Measurements from ENCODE around the gene COQ10A. TPM values are rescaled to one million over a fixed set of nuclear protein-coding genes. Genes with fewer than 3 reads are reported as not detected.
"Not testable (repeated sequence)": the region's sequence is repeated elsewhere in the genome, so short reads cannot be mapped to it uniquely, and the experiment has no call there.

COQ10A gene
- total RNA-seq, 4 donors from 2014 or later, result 2.8 to 11.0 (median 5.8) TPM

DNA sequence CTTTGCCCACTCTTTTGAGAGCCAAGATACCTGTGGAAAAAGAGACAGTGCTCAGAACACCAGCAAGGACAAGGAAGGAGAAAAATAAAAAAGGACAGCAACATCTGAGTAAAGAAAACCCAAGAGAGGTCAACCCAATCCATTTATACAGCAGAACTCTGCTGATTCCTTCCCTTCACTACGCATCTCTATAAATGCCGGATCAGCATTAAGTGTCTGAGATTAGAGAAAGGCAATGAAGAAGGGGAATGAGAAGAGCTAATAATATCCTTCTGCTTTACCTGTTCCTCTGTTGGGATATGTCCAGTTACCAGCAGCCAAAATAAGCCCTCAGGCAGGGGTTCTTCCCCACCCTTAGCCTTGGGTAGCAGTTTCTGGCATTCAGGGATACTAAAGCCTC is 15.8 kb downstream of the COQ10A start:
- H3K4me3 ChIP-seq (ENCODE audit: low read depth, poor library complexity, severe bottlenecking), result no peak overlapping the region
- WGBS, 2 donors, result 96 to 99% methylated on average over 2 of the region's 2 CpGs
- TF ChIP-seq CTCF (IDR thresholded peaks at IDR 0.05) (no peak), POLR2A (IDR thresholded peaks at IDR 0.05) (no peak)
- DNase-seq (ENCODE audit: low spot score in 2 of 2), result no peak
- intact Hi-C loops (cut with DNase I; ENCODE audit: low total_unique reads), result no loop called here

DNA sequence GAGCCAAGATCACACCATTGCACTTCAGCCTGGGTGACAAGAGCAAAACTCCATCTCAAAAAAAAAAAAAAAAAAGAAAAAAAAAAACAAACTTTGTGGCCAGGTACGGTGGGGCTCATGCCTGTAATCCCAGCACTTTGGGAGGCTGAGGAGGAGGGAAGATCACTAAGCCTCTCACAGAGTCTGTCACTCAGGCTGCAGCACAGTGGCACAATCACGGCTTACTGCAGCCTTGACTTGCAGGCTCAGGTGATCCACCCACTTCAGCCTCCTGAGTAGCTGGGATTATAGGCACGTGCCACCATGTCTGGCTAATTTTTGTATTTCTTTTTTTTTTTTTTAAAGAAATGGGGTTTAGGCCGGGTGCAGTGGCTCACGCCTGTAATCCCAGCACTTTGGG is 17.5 kb downstream of the COQ10A start:
- intact Hi-C loops (cut with DNase I; ENCODE audit: low total_unique reads); H3K4me3 ChIP-seq (ENCODE audit: low read depth, poor library complexity, severe bottlenecking); DNase-seq (ENCODE audit: low spot score in 2 of 2): not testable (repeated sequence)
- whole genome bisulfite sequencing, 2 donors, result 83 to 92% methylated on average over 5 of the region's 5 CpGs

DNA sequence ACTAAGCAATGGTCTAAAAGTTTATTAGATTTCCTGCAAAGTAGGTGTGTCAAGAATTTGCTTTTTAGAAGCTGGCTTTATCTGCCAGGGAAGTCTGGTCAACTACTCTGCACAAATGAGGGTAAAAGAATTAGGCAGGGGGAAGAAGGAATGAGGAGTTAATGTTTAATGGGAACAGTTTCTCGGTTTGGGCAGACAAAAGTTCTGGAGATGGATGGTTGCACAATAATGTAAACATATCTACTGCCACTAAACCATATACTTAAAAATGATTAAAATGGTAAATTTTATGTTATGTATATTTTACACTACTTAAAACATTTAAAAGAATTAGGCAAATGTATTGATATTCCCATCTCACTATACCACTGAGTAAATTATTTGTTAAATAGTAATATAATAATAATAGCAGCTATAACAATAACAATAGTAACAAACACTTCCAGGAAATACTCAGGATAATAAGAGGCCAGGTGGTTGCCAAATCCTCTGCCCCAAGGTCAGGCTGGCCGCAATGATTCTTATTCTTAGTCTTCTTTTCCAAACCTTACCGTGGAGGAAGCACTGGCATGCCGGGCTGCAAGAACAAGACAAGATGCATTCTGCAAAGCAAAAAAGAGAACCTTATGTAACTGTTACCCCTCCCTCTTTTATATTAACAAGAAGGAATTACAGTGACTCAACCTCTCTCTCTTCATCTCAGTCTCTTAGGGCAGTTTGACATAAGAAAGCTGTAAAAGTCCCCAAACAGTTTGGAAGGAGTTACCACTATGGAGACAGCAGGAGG is 19.5 kb downstream of the COQ10A start:
- H3K4me3 ChIP-seq (ENCODE audit: low read depth, poor library complexity, severe bottlenecking), result no peak overlapping the region
- no peak for DNase-seq (ENCODE audit: low spot score in 2 of 2)
- WGBS, 2 donors, result 69 to 71% methylated on average over 4 of the region's 4 CpGs
- no peak for TF ChIP-seq CTCF (IDR thresholded peaks at IDR 0.05)
- no peak for TF ChIP-seq POLR2A (IDR thresholded peaks at IDR 0.05)
- intact Hi-C loops (cut with DNase I; ENCODE audit: low total_unique reads), result no loop called here

DNA sequence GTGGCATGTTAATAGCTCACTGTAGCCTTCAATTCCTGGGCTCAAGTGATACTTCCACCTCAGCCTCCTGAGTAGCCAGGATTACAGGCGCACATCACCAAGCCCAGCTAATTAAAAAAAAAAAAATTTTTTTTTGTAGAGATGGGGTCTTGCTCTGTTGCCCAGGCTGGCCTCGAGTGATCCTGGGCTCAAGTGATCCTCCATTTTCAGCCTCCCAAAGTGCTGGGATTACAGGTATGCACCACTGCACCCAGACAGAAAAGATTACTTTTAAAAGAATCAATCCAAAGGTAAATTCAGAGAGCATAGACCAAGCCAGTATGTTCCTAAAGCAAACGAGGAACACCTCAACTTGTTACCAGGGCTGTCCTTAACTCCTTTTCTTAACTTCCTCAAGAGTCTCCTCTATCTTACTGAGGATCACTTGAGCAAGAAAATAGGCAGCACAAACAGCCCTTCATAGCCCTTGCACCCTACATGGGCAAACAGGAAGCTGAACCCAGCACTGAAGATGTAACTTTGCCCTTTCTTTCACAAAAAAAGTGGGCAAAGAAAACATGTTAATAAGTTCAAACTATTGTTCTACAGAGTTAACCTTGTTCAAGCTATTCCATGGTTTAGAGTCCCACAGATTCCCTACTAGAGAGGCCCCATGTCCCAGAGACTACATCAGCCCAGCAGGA is 22.1 kb downstream of the COQ10A start:
- DNase-seq (ENCODE audit: low spot score in 2 of 2), result no peak
- WGBS, 2 donors, result 80 to 90% methylated on average over 3 of the region's 3 CpGs
- TF ChIP-seq CTCF (IDR thresholded peaks at IDR 0.05) (no peak), POLR2A (IDR thresholded peaks at IDR 0.05) (no peak)
- intact Hi-C loops (cut with DNase I; ENCODE audit: low total_unique reads), result no loop called here
- no peak overlapping the region for H3K4me3 ChIP-seq (ENCODE audit: low read depth, poor library complexity, severe bottlenecking)

DNA sequence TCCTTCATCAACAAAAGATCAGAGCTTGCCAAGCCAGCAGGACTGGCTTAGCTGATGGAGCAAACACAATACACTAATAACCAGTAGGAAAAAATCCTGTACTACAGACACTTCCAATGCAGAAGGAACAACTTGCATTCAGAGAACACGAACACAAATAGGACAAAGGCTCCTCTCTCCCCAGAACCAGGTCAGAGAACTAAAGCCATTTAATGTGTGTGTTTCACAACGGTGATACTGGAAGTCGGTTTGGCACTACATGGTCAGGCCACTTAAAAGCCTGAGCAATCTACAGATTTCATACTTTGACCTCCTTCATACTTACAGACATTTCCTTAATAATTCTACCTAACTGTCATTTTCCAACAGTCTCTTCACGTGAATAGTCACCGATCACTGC is 27.1 kb downstream of the COQ10A start:
- no peak for DNase-seq (ENCODE audit: low spot score in 2 of 2)
- 80 to 87% methylated on average over 5 of the region's 5 CpGs for WGBS, 2 donors
- no peak overlapping the region for H3K4me3 ChIP-seq (ENCODE audit: low read depth, poor library complexity, severe bottlenecking)
- intact Hi-C loops (cut with DNase I; ENCODE audit: low total_unique reads), result no loop called here
- TF ChIP-seq CTCF (IDR thresholded peaks at IDR 0.05) (no peak), POLR2A (IDR thresholded peaks at IDR 0.05) (no peak)

DNA sequence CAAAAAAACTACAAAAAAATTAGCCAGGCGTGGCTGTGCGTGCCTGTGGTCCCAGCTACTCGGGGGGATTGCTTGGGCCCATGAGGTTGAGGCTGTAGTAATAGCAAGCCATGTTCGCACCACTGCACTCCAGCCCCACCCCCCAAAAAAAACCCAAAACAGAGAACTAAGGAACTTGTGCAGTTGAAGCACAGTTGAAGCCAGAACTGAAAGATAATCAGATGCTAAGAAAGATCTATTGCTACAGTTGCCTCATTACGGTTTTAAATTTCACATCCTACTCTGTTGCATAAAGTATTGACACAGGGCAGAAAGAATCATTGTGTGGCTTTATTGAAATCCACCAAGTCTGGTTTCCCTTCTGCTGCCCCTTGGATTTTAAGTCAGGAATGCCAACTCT is 29.6 kb downstream of the COQ10A start:
- no peak for TF ChIP-seq POLR2A (IDR thresholded peaks at IDR 0.05)
- H3K4me3 ChIP-seq (ENCODE audit: low read depth, poor library complexity, severe bottlenecking), result no peak overlapping the region
- 79% methylated on average over 5 of the region's 5 CpGs for WGBS, 2 donors
- no peak for DNase-seq (ENCODE audit: low spot score in 2 of 2)
- intact Hi-C loops (cut with DNase I; ENCODE audit: low total_unique reads), result no loop called here

Data from lower leg skin (tissue), 4 donors.